Tibial nerve (tissue), 4 donors: ENCODE data around the gene GPR62.

ENCODE experiments used
- EP300 ChIP-seq, 2 donors: sonication (generic); formaldehyde crosslinking; IDR thresholded peaks; one replicate each; pipeline ENCODE4 v1.6.1; 2017; ENCODE audit warnings: antibody characterized with exemption in 2 of 2, mild to moderate bottlenecking in 1 of 2
- POLR2A ChIP-seq, 2 donors: fragments of 450-650 bp; IDR thresholded peaks; one replicate each; pipeline ENCODE4 v1.6.1; 2017; ENCODE audit warnings: antibody characterized with exemption in 2 of 2, mild to moderate bottlenecking in 2 of 2, moderate library complexity in 2 of 2
- TF ChIP-seq, protein P1 (sequence below), 5 experiments: fragments of 200-600 bp in 3 of 5; fragments of 450-650 bp in 2 of 5; sonication (generic) in 3 of 5; IDR thresholded peaks; one replicate each; pipeline ENCODE4 v1.5.1; 2016 to 2019; ENCODE audit warnings: antibody characterized with exemption in 5 of 5, mild to moderate bottlenecking in 3 of 5, moderate library complexity in 2 of 5

DNA sequence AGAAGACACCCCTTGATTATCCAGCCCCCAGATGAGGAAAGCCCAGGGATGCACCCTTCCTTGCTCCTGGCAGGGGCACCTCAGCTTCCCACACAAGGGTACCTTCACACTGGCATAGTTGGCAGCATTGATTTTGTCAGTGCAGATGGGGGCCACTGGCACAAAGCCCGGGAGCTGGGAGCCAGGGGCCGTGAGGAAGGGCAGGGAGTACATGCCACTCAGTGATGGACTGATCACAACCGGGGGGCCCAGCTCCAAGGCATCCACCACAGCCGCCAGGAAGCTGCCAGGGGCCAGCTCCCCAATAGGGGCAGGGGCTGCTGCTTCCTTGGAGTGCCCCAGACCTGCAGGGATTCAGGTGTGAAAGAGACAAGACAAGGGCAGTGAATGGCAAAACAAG, 14.7 kb downstream of the GPR62 start:
- TF ChIP-seq, protein P1, sequence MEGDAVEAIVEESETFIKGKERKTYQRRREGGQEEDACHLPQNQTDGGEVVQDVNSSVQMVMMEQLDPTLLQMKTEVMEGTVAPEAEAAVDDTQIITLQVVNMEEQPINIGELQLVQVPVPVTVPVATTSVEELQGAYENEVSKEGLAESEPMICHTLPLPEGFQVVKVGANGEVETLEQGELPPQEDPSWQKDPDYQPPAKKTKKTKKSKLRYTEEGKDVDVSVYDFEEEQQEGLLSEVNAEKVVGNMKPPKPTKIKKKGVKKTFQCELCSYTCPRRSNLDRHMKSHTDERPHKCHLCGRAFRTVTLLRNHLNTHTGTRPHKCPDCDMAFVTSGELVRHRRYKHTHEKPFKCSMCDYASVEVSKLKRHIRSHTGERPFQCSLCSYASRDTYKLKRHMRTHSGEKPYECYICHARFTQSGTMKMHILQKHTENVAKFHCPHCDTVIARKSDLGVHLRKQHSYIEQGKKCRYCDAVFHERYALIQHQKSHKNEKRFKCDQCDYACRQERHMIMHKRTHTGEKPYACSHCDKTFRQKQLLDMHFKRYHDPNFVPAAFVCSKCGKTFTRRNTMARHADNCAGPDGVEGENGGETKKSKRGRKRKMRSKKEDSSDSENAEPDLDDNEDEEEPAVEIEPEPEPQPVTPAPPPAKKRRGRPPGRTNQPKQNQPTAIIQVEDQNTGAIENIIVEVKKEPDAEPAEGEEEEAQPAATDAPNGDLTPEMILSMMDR (IDR thresholded peaks at IDR 0.05) = no peak
- TF ChIP-seq POLR2A (IDR thresholded peaks at IDR 0.05) (no peak), EP300 (IDR thresholded peaks at IDR 0.05) (no peak)
